Measurements from ENCODE around the gene CLMN. TPM values are rescaled to one million over a fixed set of nuclear protein-coding genes. Genes with fewer than 3 reads are reported as not detected.
A peak's percentile ranks its signal among the peaks of the same experiment; 100 is the strongest.

The CLMN gene
- total RNA-seq, 1 experiment from 2014 or later, result 33.4 TPM

DNA sequence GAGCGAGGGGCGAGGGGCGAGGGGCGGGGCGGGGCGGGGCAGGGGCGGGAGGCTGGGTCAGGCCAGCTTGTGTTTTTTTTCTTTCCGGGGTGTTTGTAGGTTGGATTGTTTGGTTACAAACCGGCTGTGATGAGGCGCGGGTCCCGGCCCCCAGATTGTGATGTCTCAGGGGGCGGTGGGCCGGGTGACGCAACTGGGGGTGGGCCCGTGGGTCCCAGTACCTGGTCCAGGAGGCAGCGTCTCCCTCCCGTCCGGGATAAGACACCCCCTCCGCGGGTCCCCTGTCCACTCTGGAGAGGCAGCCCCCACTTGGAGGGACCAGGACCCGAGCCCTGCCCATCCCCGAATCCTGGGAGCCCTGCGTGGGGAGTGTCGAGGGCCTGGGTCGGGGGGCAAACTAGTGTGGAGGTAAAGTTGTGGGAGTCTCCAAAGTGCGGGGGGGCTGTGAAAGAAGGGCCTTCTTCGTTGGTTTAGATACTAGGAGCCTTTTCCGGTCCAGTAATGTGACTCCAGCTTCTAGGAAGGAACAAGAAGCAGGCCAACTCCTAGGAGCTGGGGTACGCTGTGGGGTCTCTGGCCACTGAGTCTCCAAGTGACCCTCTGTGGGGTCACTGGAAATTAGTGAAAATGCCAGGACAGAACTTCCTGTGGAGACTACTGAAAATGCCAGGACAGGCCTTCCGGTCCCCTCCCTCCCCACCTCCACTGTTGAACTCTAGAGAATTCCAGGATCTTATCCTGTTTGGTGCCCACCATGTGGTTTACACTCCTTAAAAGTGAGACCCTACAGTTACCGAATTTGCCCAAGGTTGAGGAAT lies 579 bp upstream of the CLMN start:
- ChIA-PET POLR2A (no interaction called here), CTCF (no interaction called here), RAD21 (ENCODE audit: low non-redundant PET in 1 of 2, low total read pairs in 2 of 2, uncharacterized antibody in 2 of 2, unreplicated experiment in 2 of 2) (interaction anchor here in 1 of 2 experiments (0.6 kb wide), 1 partner anchor 94 kb away, joined by 4 read pairs; no protein-coding TSS in a partner anchor)
- intact Hi-C loops (cut with micrococcal nuclease), result no loop called here
- Histone ChIP-seq H3K4me3 (replicated peaks in 1 of 2; ENCODE audit: low read depth in 1 of 2, low read length in 2 of 2) (peak overlapping the region; percentile 23 to 35), H3K9me2 (ENCODE audit: insufficient read depth) (no peaks in the 10 kb centered on the region), H3K79me2 (ENCODE audit: insufficient read depth, low read length) (peaks cover 9% of the 10 kb centered on the region; the same call in 1 of the 2 replicates), H3K9me3 (ENCODE audit: control insufficient read depth in 1 of 2, insufficient read depth in 1 of 2, low read depth in 1 of 2, low read length in 2 of 2) (no peaks in the 10 kb centered on the region), H3K36me3 (ENCODE audit: control insufficient read depth in 1 of 2, insufficient read depth in 2 of 2, low read length in 2 of 2) (no peaks in the 10 kb centered on the region), H3K27me3 (ENCODE audit: insufficient read depth, low read length) (no peaks in the 10 kb centered on the region), H4K20me1 (ENCODE audit: insufficient read depth) (no peaks in the 10 kb centered on the region), H3K4me1 (ENCODE audit: control insufficient read depth in 1 of 2, insufficient read depth in 2 of 2, low read length in 2 of 2) (peaks cover 9 to 33% of the 10 kb centered on the region in 2 experiments; a peak in 3 of 4 replicates), H3K27ac (ENCODE audit: low read depth, low read length) (no peak overlapping the region), H3K4me2 (ENCODE audit: low read length) (peak overlapping the region; percentile 69), H3K9ac (ENCODE audit: low read length) (no peak overlapping the region; the same call in 1 of the 2 replicates), H2AFZ (ENCODE audit: low read depth, low read length, poor library complexity, severe bottlenecking) (no peak overlapping the region)
- no TSS peak for BruUV-seq (replicated peaks)
- TF ChIP-seq FOSL1 (IDR thresholded peaks at IDR 0.05; ENCODE audit: low read depth) (no peak), JUND (IDR thresholded peaks at IDR 0.05) (no peak), REST (IDR thresholded peaks at IDR 0.05; ENCODE audit: low read depth) (no peak), SP1 (IDR thresholded peaks at IDR 0.05; ENCODE audit: low read depth) (no peak), EZH2phosphoT487 (IDR thresholded peaks at IDR 0.05; ENCODE audit: borderline replicate concordance) (no peak), EZH2 (IDR thresholded peaks at IDR 0.05) (no peak), EGR1 (IDR thresholded peaks at IDR 0.05; ENCODE audit: low read depth) (no peak), YY1 (IDR thresholded peaks at IDR 0.05; ENCODE audit: extremely low read depth, insufficient replicate concordance, low read depth, low read length) (no peak), TCF7L2 (IDR thresholded peaks at IDR 0.05; ENCODE audit: borderline replicate concordance, extremely low read depth, insufficient read depth, insufficient read length) (no peak), POLR2AphosphoS5 (IDR thresholded peaks at IDR 0.05; ENCODE audit: low read depth, low read length) (no peak), SRF (IDR thresholded peaks at IDR 0.05; ENCODE audit: low read depth) (no peak)
- TF ChIP-seq, protein P1, sequence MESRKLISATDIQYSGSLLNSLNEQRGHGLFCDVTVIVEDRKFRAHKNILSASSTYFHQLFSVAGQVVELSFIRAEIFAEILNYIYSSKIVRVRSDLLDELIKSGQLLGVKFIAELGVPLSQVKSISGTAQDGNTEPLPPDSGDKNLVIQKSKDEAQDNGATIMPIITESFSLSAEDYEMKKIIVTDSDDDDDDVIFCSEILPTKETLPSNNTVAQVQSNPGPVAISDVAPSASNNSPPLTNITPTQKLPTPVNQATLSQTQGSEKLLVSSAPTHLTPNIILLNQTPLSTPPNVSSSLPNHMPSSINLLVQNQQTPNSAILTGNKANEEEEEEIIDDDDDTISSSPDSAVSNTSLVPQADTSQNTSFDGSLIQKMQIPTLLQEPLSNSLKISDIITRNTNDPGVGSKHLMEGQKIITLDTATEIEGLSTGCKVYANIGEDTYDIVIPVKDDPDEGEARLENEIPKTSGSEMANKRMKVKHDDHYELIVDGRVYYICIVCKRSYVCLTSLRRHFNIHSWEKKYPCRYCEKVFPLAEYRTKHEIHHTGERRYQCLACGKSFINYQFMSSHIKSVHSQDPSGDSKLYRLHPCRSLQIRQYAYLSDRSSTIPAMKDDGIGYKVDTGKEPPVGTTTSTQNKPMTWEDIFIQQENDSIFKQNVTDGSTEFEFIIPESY (IDR thresholded peaks at IDR 0.05; ENCODE audit: extremely low read depth, insufficient replicate concordance, low read length), result no peak
- ATAC-seq, result peak; percentile 10
- DNase-seq (ENCODE audit: low read depth, low spot score), result no peak
